NT2/D1 (cell line): ENCODE measurements around the gene SLC2A1.

Source experiments
- YY1 ChIP-seq: IDR thresholded peaks from 2 replicates; pipeline ENCODE4 v1.6.1; 2011; ENCODE audit not compliant: insufficient read length, insufficient read depth
- ZNF274 ChIP-seq: IDR thresholded peaks from 2 replicates; pipeline ENCODE4 v1.6.1; 2011; ENCODE audit warnings: mild to moderate bottlenecking, low read depth, low read length

DNA sequence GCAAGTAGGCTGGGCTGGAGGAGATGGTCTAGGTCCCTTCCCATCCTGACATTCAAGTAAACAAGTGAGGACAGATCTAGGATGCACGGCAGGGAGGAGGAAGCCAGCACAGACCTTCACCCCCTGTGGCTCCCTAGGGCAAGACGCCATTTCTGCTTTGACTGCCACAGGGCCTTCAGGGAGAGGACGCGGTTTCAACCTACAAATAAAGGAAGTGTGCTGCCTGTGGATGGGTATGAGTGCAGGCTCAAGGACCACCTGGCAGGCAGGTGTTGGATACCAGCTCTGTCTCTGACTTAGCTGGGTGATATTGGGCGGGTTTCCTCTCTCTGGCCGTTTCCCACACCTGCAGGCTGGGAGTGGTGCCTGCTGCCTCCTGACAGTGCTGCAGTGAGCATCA, 16.2 kb downstream of the SLC2A1 start:
- TF ChIP-seq ZNF274, result no peak
- no peak for TF ChIP-seq YY1
